ENCODE results near the gene CCSER1.
"Not testable (repeated sequence)": the region's sequence is repeated elsewhere in the genome, so short reads cannot be mapped to it uniquely, and the experiment has no call there.

CCSER1 gene

GRCh38 chr4:91089178-91089577, 962.0 kb downstream of the CCSER1 start:
- no peak for DNase-seq

GRCh38 chr4:91092398-91092980, 965.3 kb downstream of the CCSER1 start:
- no peak for DNase-seq

GRCh38 chr4:91094220-91094619, 967.0 kb downstream of the CCSER1 start:
- not testable (repeated sequence) for DNase-seq

GRCh38 chr4:91099666-91100065, 972.5 kb downstream of the CCSER1 start:
- no peak for DNase-seq

GRCh38 chr4:91108751-91109150, 981.6 kb downstream of the CCSER1 start:
- no peak for DNase-seq

- DNase-seq = no peak
These were observed 984.4 kb downstream of the CCSER1 start for GRCh38 chr4:91111556-91111955.

- DNase-seq = peak; percentile 16
These were observed 986.0 kb downstream of the CCSER1 start for GRCh38 chr4:91113130-91113706.

GRCh38 chr4:91114386-91114785, 987.2 kb downstream of the CCSER1 start:
- no peak for DNase-seq

- DNase-seq = no peak
These were observed 989.7 kb downstream of the CCSER1 start for GRCh38 chr4:91116861-91117260.

- no peak for DNase-seq
These were observed 991.4 kb downstream of the CCSER1 start for GRCh38 chr4:91118597-91118996.

- no peak for DNase-seq
These were observed 996.5 kb downstream of the CCSER1 start for GRCh38 chr4:91123742-91124141.

GRCh38 chr4:91127192-91127591, 1000.0 kb downstream of the CCSER1 start:
- no peak for DNase-seq

GRCh38 chr4:91127831-91128230, 1000.6 kb downstream of the CCSER1 start:
- DNase-seq = no peak

- DNase-seq = no peak
These were observed 1001.3 kb downstream of the CCSER1 start for GRCh38 chr4:91128519-91128918.

- DNase-seq = no peak
These were observed 1019.9 kb downstream of the CCSER1 start for GRCh38 chr4:91147067-91147466.

GRCh38 chr4:91154041-91154440, 1026.8 kb downstream of the CCSER1 start:
- DNase-seq = not testable (repeated sequence)

GRCh38 chr4:91167864-91168653, 1040.9 kb downstream of the CCSER1 start:
- DNase-seq = not testable (repeated sequence)

GRCh38 chr4:91170768-91171167, 1043.6 kb downstream of the CCSER1 start:
- DNase-seq = no peak

GRCh38 chr4:91171217-91171616, 1044.0 kb downstream of the CCSER1 start:
- no peak for DNase-seq

GRCh38 chr4:91185061-91185460, 1057.9 kb downstream of the CCSER1 start:
- not testable (repeated sequence) for DNase-seq

GRCh38 chr4:91198951-91199350, 1071.8 kb downstream of the CCSER1 start:
- DNase-seq = no peak

GRCh38 chr4:91207535-91207934, 1080.3 kb downstream of the CCSER1 start:
- no peak for DNase-seq

- no peak for DNase-seq
These were observed 1085.0 kb downstream of the CCSER1 start for GRCh38 chr4:91212211-91212610.

- DNase-seq = not testable (repeated sequence)
These were observed 1090.7 kb downstream of the CCSER1 start for GRCh38 chr4:91217831-91218403.

All from midbrain (tissue), 1 donor.